H1 (cell line): ENCODE measurements around the gene ZCRB1. TPM values are rescaled to one million over a fixed set of nuclear protein-coding genes. Genes with fewer than 3 reads are reported as not detected.

Experiments
- CTCF ChIA-PET: fragments of 300-600 bp; sonication (Branson Sonifier 250); formaldehyde crosslinking; loops from one replicate; lab custom pipeline; 2021; ENCODE audit not compliant: partially characterized antibody; lab: Charles Lee
- POLR2A ChIA-PET: fragments of 300-600 bp; sonication (Branson Sonifier 250); formaldehyde crosslinking; loops from one replicate; lab custom pipeline; 2021; ENCODE audit warnings: inconsistent platforms; ENCODE audit not compliant: partially characterized antibody; lab: Charles Lee
- DNase-seq, 2 experiments: peaks; one replicate each; pipeline versions ENCODE4 v3.0.0 to v3.0.0-alpha.2; 2010 to 2022; ENCODE audit warnings: low spot score in 2 of 2, low read depth in 1 of 2, mixed read lengths in 1 of 2
- FAIRE-seq: peaks from 2 replicates; lab custom pipeline; 2011; peaks lifted over from hg19 to GRCh38; lab: Jason Lieb, UNC
- H2AFZ ChIP-seq: 2 replicates; pipeline ENCODE4 v1.8.1; 2012; ENCODE audit warnings: low read length, inconsistent platforms
- H2AK5ac ChIP-seq: 2 replicates; pipeline ENCODE4 v1.6.1; 2013; ENCODE audit warnings: low read depth, low read length
- H2BK120ac ChIP-seq: replicated peaks from 2 replicates; pipeline ENCODE3; 2013; ENCODE audit warnings: low read depth, low read length, inconsistent platforms
- H2BK12ac ChIP-seq: 2 replicates; pipeline ENCODE4 v1.6.1; 2013; ENCODE audit warnings: low read depth, low read length
- H2BK15ac ChIP-seq: 2 replicates; pipeline ENCODE4 v1.6.1; 2013; ENCODE audit warnings: low read length
- H2BK20ac ChIP-seq: 2 replicates; pipeline ENCODE4 v1.6.1; 2013; ENCODE audit warnings: low read length
- H2BK5ac ChIP-seq: 2 replicates; pipeline ENCODE4 v1.6.1; 2013; ENCODE audit warnings: low read depth, low read length
- H3K14ac ChIP-seq: 2 replicates; pipeline ENCODE4 v1.6.1; 2013; ENCODE audit warnings: inconsistent platforms; ENCODE audit not compliant: insufficient read length
- H3K18ac ChIP-seq: 2 replicates; pipeline ENCODE4 v1.6.1; 2013; ENCODE audit warnings: low read length; ENCODE audit errors: extremely low read depth
- H3K23ac ChIP-seq: 2 replicates; pipeline ENCODE4 v1.6.1; 2013; ENCODE audit warnings: inconsistent platforms; ENCODE audit not compliant: insufficient read length
- H3K23me2 ChIP-seq: 2 replicates; pipeline ENCODE4 v1.6.1; 2013; ENCODE audit warnings: low read depth, low read length
- H3K27ac ChIP-seq: 2 replicates; pipeline ENCODE4 v1.6.1; 2011; ENCODE audit warnings: low read depth, low read length, inconsistent platforms
- H3K27me3 ChIP-seq, 4 experiments: replicated peaks in 1 of 4; 1 replicate in 1 of 4; 2 replicates in 3 of 4; pipeline versions ENCODE4 v1.6.1 to v1.8.1; 2011 to 2013; ENCODE audit warnings: low read length in 3 of 4, mild to moderate bottlenecking in 3 of 4, inconsistent platforms in 2 of 4, mixed read lengths in 2 of 4, moderate library complexity in 1 of 4; ENCODE audit not compliant: control insufficient read depth in 3 of 4, insufficient read depth in 3 of 4; ENCODE audit errors: extremely low read depth in 1 of 4
- H3K36me3 ChIP-seq, 4 experiments: 2 replicates each; pipeline versions ENCODE4 v1.6.1 to v1.8.1; 2011 to 2013; ENCODE audit warnings: mild to moderate bottlenecking in 4 of 4, low read length in 3 of 4, moderate library complexity in 2 of 4, control low read depth in 1 of 4, inconsistent platforms in 1 of 4; ENCODE audit not compliant: insufficient read depth in 4 of 4, control insufficient read depth in 2 of 4
- H3K4ac ChIP-seq: replicated peaks from 2 replicates; pipeline ENCODE3; 2013; ENCODE audit warnings: low read length, low read depth, mixed read lengths, inconsistent platforms; ENCODE audit not compliant: insufficient read length
- H3K4me1 ChIP-seq, 4 experiments: replicated peaks in 1 of 4; 1 replicate in 1 of 4; 2 replicates in 3 of 4; pipeline versions ENCODE4 v1.6.1 to v1.8.1; 2011 to 2013; ENCODE audit warnings: low read length in 3 of 4, inconsistent platforms in 2 of 4, mixed read lengths in 1 of 4; ENCODE audit not compliant: insufficient read depth in 4 of 4, control insufficient read depth in 3 of 4
- H3K4me2 ChIP-seq, 2 experiments: 2 replicates each; pipeline versions ENCODE4 v1.6.1 to v1.8.1; 2011 to 2013; ENCODE audit warnings: low read depth in 2 of 2, low read length in 2 of 2, control low read depth in 1 of 2, inconsistent platforms in 1 of 2, mild to moderate bottlenecking in 1 of 2; ENCODE audit not compliant: insufficient read depth in 1 of 2
- H3K4me3 ChIP-seq, 4 experiments: fragments of 200-600, 300-600 bp in 1 of 4; sonication (generic), shearing (Covaris generic), sonication (Bioruptor Twin) in 1 of 4; 2 replicates each; pipeline versions ENCODE4 v1.5.1 to v1.8.1; 2011 to 2016; ENCODE audit warnings: low read length in 4 of 4, low read depth in 3 of 4, control low read depth in 2 of 4, inconsistent platforms in 2 of 4, mild to moderate bottlenecking in 2 of 4, mixed read lengths in 1 of 4, moderate library complexity in 1 of 4; ENCODE audit not compliant: insufficient read depth in 2 of 4; ENCODE audit errors: extremely low read depth in 1 of 4
- H3K56ac ChIP-seq: replicated peaks from 2 replicates; pipeline ENCODE3; 2013; ENCODE audit warnings: low read depth, mild to moderate bottlenecking, mixed read lengths, low read length, inconsistent platforms; ENCODE audit not compliant: insufficient read length
- H3K79me1 ChIP-seq: 2 replicates; pipeline ENCODE4 v1.6.1; 2013; ENCODE audit warnings: low read depth, low read length, control low read depth
- H3K79me2 ChIP-seq, 2 experiments: 2 replicates each; pipeline versions ENCODE4 v1.6.1 to v1.8.1; 2012 to 2013; ENCODE audit warnings: low read length in 2 of 2, mild to moderate bottlenecking in 2 of 2, inconsistent platforms in 1 of 2; ENCODE audit not compliant: insufficient read depth in 2 of 2, control insufficient read depth in 1 of 2
- H3K9ac ChIP-seq, 4 experiments: replicated peaks in 1 of 4; 1 replicate in 1 of 4; 2 replicates in 3 of 4; pipeline versions ENCODE4 v1.6.1 to v1.8.1; 2011 to 2013; ENCODE audit warnings: low read depth in 3 of 4, low read length in 3 of 4, control low read depth in 2 of 4, mild to moderate bottlenecking in 2 of 4, moderate library complexity in 2 of 4, inconsistent platforms in 1 of 4; ENCODE audit errors: extremely low read depth in 1 of 4
- H3K9me3 ChIP-seq, 2 experiments: 2 replicates each; pipeline versions ENCODE4 v1.6.1 to v1.8.1; 2012 to 2013; ENCODE audit warnings: mild to moderate bottlenecking in 2 of 2, moderate library complexity in 2 of 2, control low read depth in 1 of 2, inconsistent platforms in 1 of 2, low read depth in 1 of 2, low read length in 1 of 2, mixed read lengths in 1 of 2; ENCODE audit not compliant: insufficient read depth in 2 of 2
- H4K20me1 ChIP-seq, 2 experiments: replicated peaks in 1 of 2; 2 replicates each; pipeline versions ENCODE3 to v1.8.1; 2011 to 2013; ENCODE audit warnings: inconsistent platforms in 2 of 2, low read length in 2 of 2, mild to moderate bottlenecking in 1 of 2; ENCODE audit not compliant: insufficient read depth in 2 of 2, control insufficient read depth in 1 of 2
- H4K5ac ChIP-seq: 2 replicates; pipeline ENCODE4 v1.6.1; 2013; ENCODE audit warnings: low read length, low read depth, mixed read lengths, inconsistent platforms; ENCODE audit not compliant: insufficient read length
- H4K8ac ChIP-seq: 2 replicates; pipeline ENCODE4 v1.8.0; 2013; ENCODE audit warnings: mild to moderate bottlenecking, moderate library complexity, low read length, inconsistent platforms; ENCODE audit not compliant: insufficient read depth; ENCODE audit errors: extremely low read depth
- H4K91ac ChIP-seq: replicated peaks from 2 replicates; pipeline ENCODE3; 2013; ENCODE audit warnings: low read length, mixed read lengths, inconsistent platforms; ENCODE audit not compliant: insufficient read length
- BRCA1 ChIP-seq: IDR thresholded peaks from 2 replicates; pipeline ENCODE4 v1.6.1; 2012; ENCODE audit warnings: low read depth, low read length, improper control_type of control experiment
- CBX5 ChIP-seq: fragments of 300-800, 300-1000 bp; sonication (generic); IDR thresholded peaks from 2 replicates; pipeline ENCODE4 v1.7.1; 2016; ENCODE audit warnings: antibody characterized with exemption, low read length, low read depth
- CBX8 ChIP-seq: fragments of 300-800, 300-1000 bp; sonication (generic); IDR thresholded peaks from 2 replicates; pipeline ENCODE4 v1.7.1; 2016; ENCODE audit warnings: low read depth, low read length, borderline replicate concordance
- CREB1 ChIP-seq: IDR thresholded peaks from 2 replicates; pipeline ENCODE4 v1.6.1; 2012; ENCODE audit warnings: inconsistent platforms
- EGR1 ChIP-seq: IDR thresholded peaks from 2 replicates; pipeline ENCODE4 v1.6.1; 2011; ENCODE audit warnings: low read depth, low read length, borderline replicate concordance
- MAX ChIP-seq: IDR thresholded peaks from 2 replicates; pipeline ENCODE4 v1.6.1; 2012; ENCODE audit warnings: inconsistent platforms
- NANOG ChIP-seq: IDR thresholded peaks from 2 replicates; pipeline ENCODE4 v1.6.1; 2011; ENCODE audit warnings: low read length, low read depth, mild to moderate bottlenecking, inconsistent platforms; ENCODE audit not compliant: insufficient read depth, poor library complexity, severe bottlenecking
- RFX5 ChIP-seq: IDR thresholded peaks from 2 replicates; pipeline ENCODE4 v1.6.1; 2011; ENCODE audit warnings: low read depth, low read length, improper control_type of control experiment, borderline replicate concordance
- RNF2 ChIP-seq: fragments of 200-900, 300-1000 bp; sonication (generic); IDR thresholded peaks from 2 replicates; pipeline ENCODE4 v1.7.1; 2016; ENCODE audit warnings: borderline replicate concordance, low read depth, mild to moderate bottlenecking, antibody characterized with exemption, low read length; ENCODE audit not compliant: poor library complexity, severe bottlenecking; ENCODE audit errors: missing control alignments
- SP4 ChIP-seq: IDR thresholded peaks from 2 replicates; pipeline ENCODE4 v1.6.1; 2012; ENCODE audit warnings: low read length, inconsistent platforms
- TAF1 ChIP-seq: IDR thresholded peaks from 2 replicates; pipeline ENCODE4 v1.6.1; 2011; ENCODE audit warnings: mild to moderate bottlenecking, low read depth, low read length
- TCF12 ChIP-seq: IDR thresholded peaks from 2 replicates; pipeline ENCODE4 v1.6.1; 2011; ENCODE audit warnings: low read depth, mild to moderate bottlenecking, low read length
- ZNF274 ChIP-seq: IDR thresholded peaks from 2 replicates; pipeline ENCODE4 v1.7.0; 2012; ENCODE audit warnings: low read length, borderline replicate concordance; ENCODE audit errors: extremely low read depth
- WGBS, 2 experiments: shearing (Covaris generic) in 1 of 2; methylation state at CpG; one replicate each; pipeline versions ENCODE4 v1.1.6 to v1.1.7; 2013 to 2015; ENCODE audit warnings: low lambda C conversion rate in 2 of 2, mixed read lengths in 2 of 2, inconsistent platforms in 1 of 2, low coverage in 1 of 2, missing lambda C conversion rate in 1 of 2; ENCODE audit not compliant: insufficient replicate concordance in 2 of 2, insufficient coverage in 1 of 2, insufficient read length in 1 of 2; ENCODE audit errors: extremely low coverage in 1 of 2, missing lambda C conversion rate in 1 of 2; 5-methylcytosine and 5-hydroxymethylcytosine counted together
- polyA plus RNA-seq, 7 experiments: library from polyadenylated mRNA; depleted of rRNA in 3 of 7; stranded (reverse) in 5 of 7; unstranded in 2 of 7; fragments of >200 nt in 5 of 7; fragments of 200-250 nt in 2 of 7; gene quantifications; 1 replicate in 5 of 7; 2 replicates in 1 of 7; 4 replicates in 1 of 7; pipeline versions ENCODE4 v1.2.1 to v1.2.3, GENCODE V29; 2011 to 2013; ENCODE audit warnings: missing spikeins in 2 of 7, mixed read lengths in 2 of 7
- total RNA-seq: library from RNA; stranded (reverse); fragmentation: NEBNext Ultra II Directional; extraction: Animal tissue kit (Norgen Biotek cat#: 25700); gene quantifications from 2 replicates; pipeline ENCODE4 v1.2.1, GENCODE V29; 2021
- TF ChIP-seq, protein P1 (sequence below): IDR thresholded peaks from 2 replicates; pipeline ENCODE4 v1.6.1; 2011; ENCODE audit warnings: low read length, improper control_type of control experiment

The ZCRB1 gene
- total and polyA plus RNA-seq, 2 of the 8 experiments (the other 6 are each of a cell fraction or from before 2014, with no cell fraction given), result 22.0 to 52.5 TPM

- Histone ChIP-seq H3K56ac (no peak overlapping the region), H3K4ac (no peak overlapping the region), H3K14ac (no peak overlapping the region), H2BK120ac (no peak overlapping the region), H3K27ac (no peak overlapping the region), H2BK15ac (no peak overlapping the region), H3K79me2 (no peaks in the 10 kb centered on the region), H4K20me1 (no peaks in the 10 kb centered on the region), H4K8ac (no peak overlapping the region), H3K27me3 (no peaks in the 10 kb centered on the region), H2AFZ (no peak overlapping the region), H3K4me3 (no peak overlapping the region), H2BK5ac (no peak overlapping the region), H3K36me3 (no peaks in the 10 kb centered on the region), H3K23ac (no peak overlapping the region), H2AK5ac (no peak overlapping the region), H3K9me3 (no peaks in the 10 kb centered on the region), H2BK12ac (no peak overlapping the region), H3K18ac (no peak overlapping the region), H3K79me1 (no peaks in the 10 kb centered on the region), H4K91ac (no peak overlapping the region), H3K4me1 (no peaks in the 10 kb centered on the region), H3K4me2 (no peak overlapping the region), H2BK20ac (no peak overlapping the region), H3K23me2 (no peaks in the 10 kb centered on the region), H3K9ac (no peak overlapping the region), H4K5ac (no peak overlapping the region)
- DNase-seq (no peak), FAIRE-seq (no peak)
- CTCF ChIA-PET, result no interaction called here
- WGBS, 2 experiments, result 79% methylated on average over 2 of the region's 2 CpGs; no CpG with 5 or more reads in 1 of the 2 experiments
- POLR2A ChIA-PET, result no interaction called here
- no peak for TF ChIP-seq MAX
- no peak for TF ChIP-seq CBX8
- TF ChIP-seq TCF12, result no peak
- no peak for TF ChIP-seq CREB1
- no peak for TF ChIP-seq RFX5
- no peak for TF ChIP-seq BRCA1
- TF ChIP-seq RNF2, result no peak
- no peak for TF ChIP-seq CBX5
- no peak for TF ChIP-seq ZNF274
- TF ChIP-seq EGR1, result no peak
- TF ChIP-seq TAF1, result no peak
- TF ChIP-seq SP4, result no peak
- TF ChIP-seq NANOG, result no peak
- TF ChIP-seq, protein P1, sequence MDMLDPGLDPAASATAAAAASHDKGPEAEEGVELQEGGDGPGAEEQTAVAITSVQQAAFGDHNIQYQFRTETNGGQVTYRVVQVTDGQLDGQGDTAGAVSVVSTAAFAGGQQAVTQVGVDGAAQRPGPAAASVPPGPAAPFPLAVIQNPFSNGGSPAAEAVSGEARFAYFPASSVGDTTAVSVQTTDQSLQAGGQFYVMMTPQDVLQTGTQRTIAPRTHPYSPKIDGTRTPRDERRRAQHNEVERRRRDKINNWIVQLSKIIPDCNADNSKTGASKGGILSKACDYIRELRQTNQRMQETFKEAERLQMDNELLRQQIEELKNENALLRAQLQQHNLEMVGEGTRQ, result no peak
These were observed 63.6 kb downstream of the ZCRB1 start for GRCh38 chr12:42262271-42262670.
